A549 (cell line): Measurements from ENCODE around the gene B3GALT2. TPM values are rescaled to one million over a fixed set of nuclear protein-coding genes. Genes with fewer than 3 reads are reported as not detected.

Source experiments
- ATAC-seq, 2 experiments: fragments of 200-7000 bp in 1 of 2; fragments of >200 bp in 1 of 2; cut with Nextera tagmentation in 1 of 2; cut with Tn5 transposase in 1 of 2; 3 replicates each; pipeline versions ENCODE4 v1.8.0 to v1.9.1; 2018 to 2020; ENCODE audit warnings: mild to moderate bottlenecking in 1 of 2, moderate library complexity in 1 of 2
- CTCF ChIA-PET: fragments of 300-600 bp; sonication (Branson Sonifier 250); formaldehyde crosslinking; extraction: SDS; loops from one replicate; lab custom pipeline; 2021; ENCODE audit warnings: antibody characterized with exemption, inconsistent platforms; lab: Yijun Ruan, JAX
- POLR2A ChIA-PET: fragments of 350-600 bp; formaldehyde crosslinking; extraction: SDS; loops from one replicate; lab custom pipeline; 2021; ENCODE audit warnings: antibody characterized with exemption, inconsistent platforms; lab: Yijun Ruan, JAX
- DNase-seq, 2 experiments: peaks; one replicate each; pipeline versions ENCODE4 v3.0.0 to v3.0.0-alpha.2; 2011 to 2016; ENCODE audit warnings: low read depth in 1 of 2, low spot score in 1 of 2
- FAIRE-seq: peaks from 2 replicates; lab custom pipeline; 2011; peaks lifted over from hg19 to GRCh38; lab: Jason Lieb, UNC
- H3K27ac ChIP-seq, 2 experiments: fragments of >200 bp; sonication (Bioruptor Twin); formaldehyde crosslinking; 3 replicates each; pipeline ENCODE4 v1.5.1; 2016 to 2017
- H3K4me1 ChIP-seq: fragments of >200 bp; sonication (Bioruptor Twin); formaldehyde crosslinking; 3 replicates; pipeline ENCODE4 v1.6.1; 2016
- H3K4me2 ChIP-seq: fragments of >200 bp; sonication (Bioruptor Twin); formaldehyde crosslinking; 3 replicates; pipeline ENCODE4 v1.6.1; 2016
- H3K4me3 ChIP-seq: fragments of >200 bp; sonication (Bioruptor Twin); formaldehyde crosslinking; 3 replicates; pipeline ENCODE4 v1.5.1; 2016
- H3K9me3 ChIP-seq: fragments of >200 bp; sonication (Bioruptor Twin); formaldehyde crosslinking; 3 replicates; pipeline ENCODE4 v1.6.1; 2016
- ATOH8 ChIP-seq: fragments of 250-450 bp; sonication (Bioruptor Pico); IDR thresholded peaks from 2 replicates; pipeline ENCODE4 v1.5.0; 2020; ENCODE audit warnings: low read depth, mild to moderate bottlenecking, moderate library complexity
- EP300 ChIP-seq, 2 experiments: fragments of >200 bp; sonication (Bioruptor Twin); formaldehyde crosslinking; IDR thresholded peaks; 2 replicates in 1 of 2; 3 replicates in 1 of 2; pipeline ENCODE4 v1.6.1; 2016 to 2017
- ESRRA ChIP-seq: fragments of 150-350 bp; IDR thresholded peaks from 2 replicates; pipeline ENCODE4 v1.6.1; 2014; ENCODE audit warnings: mild to moderate bottlenecking, low read length, borderline replicate concordance
- FOSL2 ChIP-seq, 2 experiments: fragments of 450-650 bp in 1 of 2; fragments of >200 bp in 1 of 2; sonication (Bioruptor Twin) in 1 of 2; formaldehyde crosslinking; IDR thresholded peaks; 2 replicates each; pipeline versions ENCODE4 v1.5.0 to v1.6.1; 2016 to 2020; ENCODE audit warnings: mild to moderate bottlenecking in 1 of 2, moderate library complexity in 1 of 2
- FOXS1 ChIP-seq: fragments of 250-450 bp; sonication (Bioruptor Pico); IDR thresholded peaks from 2 replicates; pipeline ENCODE4 v1.5.0; 2020; ENCODE audit warnings: mild to moderate bottlenecking, moderate library complexity
- GATA3 ChIP-seq: IDR thresholded peaks from 2 replicates; pipeline ENCODE4 v1.6.1; 2012; ENCODE audit warnings: borderline replicate concordance
- HDAC2 ChIP-seq: fragments of 200-600 bp; sonication (generic); IDR thresholded peaks from 2 replicates; pipeline ENCODE4 v1.6.1; 2016
- HES2 ChIP-seq: fragments of >200 bp; sonication (Bioruptor Twin); formaldehyde crosslinking; IDR thresholded peaks from 2 replicates; pipeline ENCODE4 v1.6.1; 2016
- HEYL ChIP-seq: fragments of 250-450 bp; sonication (Bioruptor Pico); IDR thresholded peaks from 2 replicates; pipeline ENCODE4 v1.8.0; 2021; ENCODE audit warnings: mild to moderate bottlenecking, moderate library complexity
- HMGXB4 ChIP-seq: fragments of 250-450 bp; sonication (Bioruptor Pico); IDR thresholded peaks from 2 replicates; pipeline ENCODE4 v1.5.0; 2021; ENCODE audit warnings: mild to moderate bottlenecking, moderate library complexity, borderline replicate concordance
- KDM1A ChIP-seq: fragments of 200-600 bp; sonication (generic); IDR thresholded peaks from 2 replicates; pipeline ENCODE4 v1.6.1; 2016; ENCODE audit warnings: low read depth, mild to moderate bottlenecking
- MAFK ChIP-seq: fragments of 450-650 bp; IDR thresholded peaks from 2 replicates; pipeline ENCODE4 v1.6.1; 2014; ENCODE audit not compliant: partially characterized antibody
- MAX ChIP-seq: IDR thresholded peaks from 2 replicates; pipeline ENCODE4 v1.6.1; 2012
- MAZ ChIP-seq: fragments of 150-350 bp; IDR thresholded peaks from 2 replicates; pipeline ENCODE4 v1.6.1; 2014; ENCODE audit warnings: antibody characterized with exemption, low read depth, low read length, borderline replicate concordance
- MYC ChIP-seq: IDR thresholded peaks from 2 replicates; pipeline ENCODE4 v1.6.1; 2012; ENCODE audit warnings: mild to moderate bottlenecking, inconsistent platforms, low read length, improper control_type of control experiment, borderline replicate concordance
- NFE2L2 ChIP-seq: fragments of 150-350 bp; conservative IDR thresholded peaks from 2 replicates; pipeline ENCODE4 v1.6.1; 2014; ENCODE audit warnings: low read length
- NPAS2 ChIP-seq: fragments of 250-450 bp; sonication (Bioruptor Pico); IDR thresholded peaks from 2 replicates; pipeline ENCODE4 v1.8.0; 2022; ENCODE audit warnings: mild to moderate bottlenecking, moderate library complexity, borderline replicate concordance
- PHF8 ChIP-seq: fragments of 200-600 bp; sonication (generic); IDR thresholded peaks from 2 replicates; pipeline ENCODE4 v1.6.1; 2016; ENCODE audit warnings: low read depth, mild to moderate bottlenecking, antibody characterized with exemption, moderate library complexity, borderline replicate concordance
- POLR2A ChIP-seq: IDR thresholded peaks from 2 replicates; pipeline ENCODE4 v1.6.1; 2012; ENCODE audit warnings: mild to moderate bottlenecking, low read length
- POLR2AphosphoS2 ChIP-seq: conservative IDR thresholded peaks from 2 replicates; pipeline ENCODE4 v1.6.1; 2012; ENCODE audit warnings: low read length, improper control_type of control experiment, inconsistent platforms
- RAD21 ChIP-seq, 2 experiments: fragments of >200 bp in 1 of 2; sonication (Bioruptor Twin) in 1 of 2; formaldehyde crosslinking in 1 of 2; IDR thresholded peaks in 1 of 2; conservative IDR thresholded peaks in 1 of 2; 2 replicates in 1 of 2; 3 replicates in 1 of 2; pipeline ENCODE4 v1.6.1; 2012 to 2018; ENCODE audit warnings: inconsistent platforms in 1 of 2
- RARB ChIP-seq: fragments of 250-450 bp; sonication (Bioruptor Pico); IDR thresholded peaks from 2 replicates; pipeline ENCODE4 v1.8.0; 2021; ENCODE audit warnings: mild to moderate bottlenecking, moderate library complexity
- RCOR1 ChIP-seq: fragments of 150-350 bp; IDR thresholded peaks from 2 replicates; pipeline ENCODE4 v1.6.1; 2014; ENCODE audit warnings: antibody characterized with exemption, low read length, low read depth
- REST ChIP-seq: fragments of 200-600 bp; sonication (generic); IDR thresholded peaks from 2 replicates; pipeline ENCODE4 v1.6.1; 2016; ENCODE audit warnings: antibody characterized with exemption, mild to moderate bottlenecking, moderate library complexity
- RFX5 ChIP-seq: fragments of 450-650 bp; IDR thresholded peaks from 2 replicates; pipeline ENCODE4 v1.7.1; 2014; ENCODE audit warnings: antibody characterized with exemption, mild to moderate bottlenecking, moderate library complexity
- RNF2 ChIP-seq: fragments of 200-600 bp; sonication (generic); IDR thresholded peaks from 2 replicates; pipeline ENCODE4 v1.6.1; 2016; ENCODE audit warnings: low read depth, mild to moderate bottlenecking, antibody characterized with exemption, moderate library complexity, borderline replicate concordance
- SMC3 ChIP-seq: fragments of >200 bp; sonication (Bioruptor Twin); formaldehyde crosslinking; IDR thresholded peaks from 3 replicates; pipeline ENCODE4 v1.6.1; 2018; ENCODE audit warnings: inconsistent platforms
- TFCP2L1 ChIP-seq: fragments of 250-450 bp; sonication (Bioruptor Pico); IDR thresholded peaks from 2 replicates; pipeline ENCODE4 v1.5.0; 2021; ENCODE audit warnings: mild to moderate bottlenecking
- ZC3H11A ChIP-seq: fragments of 450-650 bp; IDR thresholded peaks from 2 replicates; pipeline ENCODE4 v1.6.1; 2014; ENCODE audit warnings: antibody characterized with exemption, mild to moderate bottlenecking
- ZFP36 ChIP-seq: fragments of 450-650 bp; IDR thresholded peaks from 2 replicates; pipeline ENCODE4 v1.6.1; 2014; ENCODE audit warnings: borderline replicate concordance; ENCODE audit not compliant: partially characterized antibody
- ZNF302 ChIP-seq: fragments of 250-450 bp; sonication (Bioruptor Pico); IDR thresholded peaks from 2 replicates; pipeline ENCODE4 v1.9.0; 2021; ENCODE audit warnings: inconsistent platforms, mild to moderate bottlenecking, moderate library complexity
- WGBS: methylation state at CpG from one replicate; pipeline ENCODE4 v1.1.6; 2017; ENCODE audit errors: missing lambda C conversion rate; 5-methylcytosine and 5-hydroxymethylcytosine counted together
- polyA plus RNA-seq, 4 experiments: library from polyadenylated mRNA; depleted of rRNA in 3 of 4; stranded (reverse); fragments of >200 nt; fragmentation: RNase III in 1 of 4; extraction: RNeasy Plus Mini Kit Qiagen cat#74134 plus additional on column Dnase treatment in 1 of 4; gene quantifications; 2 replicates in 3 of 4; 3 replicates in 1 of 4; pipeline ENCODE4 v1.2.3, GENCODE V29; 2011 to 2017

B3GALT2 gene
- polyA plus RNA-seq, 2 of the 4 experiments (the other 2 are of a cell fraction) = not detected

- TF ChIP-seq ATOH8 (no peak), EP300 (IDR thresholded peaks at IDR 0.05) (no peak), POLR2AphosphoS2 (no peak), FOSL2 (IDR thresholded peaks at IDR 0.05) (no peak), FOSL2 (CRISPR knock-in tag; IDR thresholded peaks at IDR 0.05) (no peak), MYC (no peak), PHF8 (no peak), RNF2 (no peak), MAZ (no peak), HES2 (no peak), RFX5 (no peak), RCOR1 (no peak), NFE2L2 (no peak), ESRRA (no peak), FOXS1 (CRISPR knock-in tag) (no peak), ZC3H11A (no peak), RARB (CRISPR knock-in tag) (no peak)
- no peaks in the 10 kb centered on the region for H3K9me3 ChIP-seq
- H3K4me2 ChIP-seq = no peak overlapping the region
- 95% methylated on average over 1 of the region's 1 CpG for WGBS
- no peak overlapping the region for H3K4me3 ChIP-seq
- H3K4me1 ChIP-seq = no peaks in the 10 kb centered on the region
- no peak overlapping the region for H3K27ac ChIP-seq
- ATAC-seq (no peak), DNase-seq (no peak), FAIRE-seq (no peak)
- ChIA-PET POLR2A (no interaction called here), CTCF (interaction anchor here (1.0 kb wide), 1 partner anchor 45 kb away, joined by 5 read pairs; no protein-coding TSS in a partner anchor)
These were observed 41.4 kb downstream of the B3GALT2 start for GRCh38 chr1:193144999-193145398.

GRCh38 chr1:193144361-193144938 is 42.0 kb downstream of the B3GALT2 start:
- Histone ChIP-seq H3K4me2 (no peak overlapping the region), H3K4me3 (no peak overlapping the region), H3K9me3 (no peaks in the 10 kb centered on the region), H3K27ac (no peak overlapping the region), H3K4me1 (no peaks in the 10 kb centered on the region)
- ATAC-seq = no peak
- FAIRE-seq = no peak
- WGBS = 76% methylated on average over 5 of the region's 5 CpGs
- ChIA-PET POLR2A (no interaction called here), CTCF (interaction anchor here (2.4 kb wide), 1 partner anchor 42 kb away, joined by 6 read pairs; no protein-coding TSS in a partner anchor)
- no peak for TF ChIP-seq ZFP36
- TF ChIP-seq MAZ = no peak
- TF ChIP-seq TFCP2L1 (CRISPR knock-in tag) = no peak
- TF ChIP-seq NPAS2 (CRISPR knock-in tag) = no peak
- no peak for TF ChIP-seq HDAC2
- TF ChIP-seq GATA3 = no peak
- TF ChIP-seq FOSL2 (IDR thresholded peaks at IDR 0.05) = no peak
- TF ChIP-seq FOSL2 (CRISPR knock-in tag; IDR thresholded peaks at IDR 0.05) = no peak
- TF ChIP-seq ZNF302 (CRISPR knock-in tag) = no peak
- no peak for TF ChIP-seq HEYL (CRISPR knock-in tag)
- TF ChIP-seq REST = no peak
- no peak for TF ChIP-seq HMGXB4
- TF ChIP-seq ATOH8 = no peak
- TF ChIP-seq SMC3 = no peak
- no peak for TF ChIP-seq MAFK
- TF ChIP-seq RAD21 (conservative IDR thresholded peaks at IDR 0.05 in 1 of 2, IDR thresholded peaks at IDR 0.05 in 1 of 2) = no peak
- no peak for TF ChIP-seq RNF2
- TF ChIP-seq POLR2A = no peak
- no peak for TF ChIP-seq MAX
- no peak for TF ChIP-seq MYC
- TF ChIP-seq KDM1A = no peak
- DNase-seq = no peak
